Measurements from ENCODE around the gene CRACR2B.

The CRACR2B gene

DNA sequence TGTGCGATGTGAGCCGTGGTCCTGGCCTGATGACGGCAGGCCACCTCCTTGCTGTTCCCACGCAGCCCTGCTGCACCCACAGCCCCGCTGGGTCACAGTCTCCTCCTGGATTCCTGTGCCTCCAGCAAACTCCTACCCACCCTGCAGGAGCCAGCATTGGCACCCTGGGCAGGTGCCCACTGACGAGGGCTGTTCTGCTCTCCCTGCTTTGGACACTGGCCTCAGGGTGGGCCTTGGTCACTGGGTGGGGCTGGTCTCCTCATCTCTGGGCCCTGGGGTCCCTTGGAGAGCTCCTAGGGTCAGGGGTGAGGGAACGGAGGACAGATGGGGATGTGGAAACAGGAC lies 27.6 kb downstream of the CRACR2B start:
- in situ Hi-C loops (cut with MboI; ENCODE audit: low pct_unique_long_range_greater_than_20kb, low sequenced_read_pairs, unreplicated experiment): no loop called here
- no peak for DNase-seq (ENCODE audit: low spot score)
- TF ChIP-seq, protein P1, sequence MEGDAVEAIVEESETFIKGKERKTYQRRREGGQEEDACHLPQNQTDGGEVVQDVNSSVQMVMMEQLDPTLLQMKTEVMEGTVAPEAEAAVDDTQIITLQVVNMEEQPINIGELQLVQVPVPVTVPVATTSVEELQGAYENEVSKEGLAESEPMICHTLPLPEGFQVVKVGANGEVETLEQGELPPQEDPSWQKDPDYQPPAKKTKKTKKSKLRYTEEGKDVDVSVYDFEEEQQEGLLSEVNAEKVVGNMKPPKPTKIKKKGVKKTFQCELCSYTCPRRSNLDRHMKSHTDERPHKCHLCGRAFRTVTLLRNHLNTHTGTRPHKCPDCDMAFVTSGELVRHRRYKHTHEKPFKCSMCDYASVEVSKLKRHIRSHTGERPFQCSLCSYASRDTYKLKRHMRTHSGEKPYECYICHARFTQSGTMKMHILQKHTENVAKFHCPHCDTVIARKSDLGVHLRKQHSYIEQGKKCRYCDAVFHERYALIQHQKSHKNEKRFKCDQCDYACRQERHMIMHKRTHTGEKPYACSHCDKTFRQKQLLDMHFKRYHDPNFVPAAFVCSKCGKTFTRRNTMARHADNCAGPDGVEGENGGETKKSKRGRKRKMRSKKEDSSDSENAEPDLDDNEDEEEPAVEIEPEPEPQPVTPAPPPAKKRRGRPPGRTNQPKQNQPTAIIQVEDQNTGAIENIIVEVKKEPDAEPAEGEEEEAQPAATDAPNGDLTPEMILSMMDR (IDR thresholded peaks at IDR 0.05; ENCODE audit: extremely low read depth, insufficient read depth, missing control alignments): no peak

DNA sequence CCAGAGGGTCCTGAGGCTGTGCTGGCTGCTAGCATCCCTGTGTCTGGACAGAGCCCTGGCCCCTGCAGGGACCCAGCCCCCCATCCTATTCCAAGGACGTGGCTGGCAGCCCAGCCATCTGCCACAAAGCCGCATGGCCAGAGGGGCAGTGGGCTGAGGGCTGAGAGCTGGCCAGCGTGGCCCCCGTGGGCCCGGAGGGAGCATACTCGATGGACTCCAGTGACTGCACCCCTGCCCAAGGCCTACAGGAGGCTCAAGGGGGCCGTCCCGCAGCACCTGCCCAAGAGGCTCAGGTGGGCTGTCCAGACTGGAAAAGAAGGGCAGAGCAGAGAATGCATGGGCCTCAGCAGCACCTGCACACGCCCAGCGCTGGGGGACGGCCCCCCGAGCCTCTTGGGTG lies 28.1 kb downstream of the CRACR2B start:
- no peak for DNase-seq (ENCODE audit: low spot score)
- in situ Hi-C loops (cut with MboI; ENCODE audit: low pct_unique_long_range_greater_than_20kb, low sequenced_read_pairs, unreplicated experiment): no loop called here
- TF ChIP-seq, protein P1 (IDR thresholded peaks at IDR 0.05; ENCODE audit: extremely low read depth, insufficient read depth, missing control alignments): no peak

DNA sequence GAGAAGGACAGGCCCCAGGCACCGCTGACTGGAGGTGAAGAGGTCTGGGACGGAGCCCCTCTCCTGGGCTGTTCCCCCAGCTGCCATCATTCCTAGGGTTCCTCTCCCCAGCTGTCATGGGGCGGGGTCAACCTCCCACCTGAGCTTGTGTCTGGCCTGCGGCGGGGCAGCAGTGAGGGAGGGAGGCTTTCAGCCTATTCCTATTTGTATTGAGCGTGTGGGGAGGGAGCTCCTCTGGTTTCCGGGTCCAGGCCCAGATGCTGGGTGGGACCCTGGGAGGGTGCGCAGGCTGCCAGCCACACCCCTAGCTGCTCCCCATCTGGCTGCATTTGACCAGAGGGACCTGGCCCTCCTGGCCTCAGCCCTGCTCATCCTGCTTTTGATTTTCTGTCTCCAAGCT lies 28.7 kb downstream of the CRACR2B start:
- in situ Hi-C loops (cut with MboI; ENCODE audit: low pct_unique_long_range_greater_than_20kb, low sequenced_read_pairs, unreplicated experiment): no loop called here
- DNase-seq (ENCODE audit: low spot score): no peak
- TF ChIP-seq, protein P1 (IDR thresholded peaks at IDR 0.05; ENCODE audit: extremely low read depth, insufficient read depth, missing control alignments): no peak

DNA sequence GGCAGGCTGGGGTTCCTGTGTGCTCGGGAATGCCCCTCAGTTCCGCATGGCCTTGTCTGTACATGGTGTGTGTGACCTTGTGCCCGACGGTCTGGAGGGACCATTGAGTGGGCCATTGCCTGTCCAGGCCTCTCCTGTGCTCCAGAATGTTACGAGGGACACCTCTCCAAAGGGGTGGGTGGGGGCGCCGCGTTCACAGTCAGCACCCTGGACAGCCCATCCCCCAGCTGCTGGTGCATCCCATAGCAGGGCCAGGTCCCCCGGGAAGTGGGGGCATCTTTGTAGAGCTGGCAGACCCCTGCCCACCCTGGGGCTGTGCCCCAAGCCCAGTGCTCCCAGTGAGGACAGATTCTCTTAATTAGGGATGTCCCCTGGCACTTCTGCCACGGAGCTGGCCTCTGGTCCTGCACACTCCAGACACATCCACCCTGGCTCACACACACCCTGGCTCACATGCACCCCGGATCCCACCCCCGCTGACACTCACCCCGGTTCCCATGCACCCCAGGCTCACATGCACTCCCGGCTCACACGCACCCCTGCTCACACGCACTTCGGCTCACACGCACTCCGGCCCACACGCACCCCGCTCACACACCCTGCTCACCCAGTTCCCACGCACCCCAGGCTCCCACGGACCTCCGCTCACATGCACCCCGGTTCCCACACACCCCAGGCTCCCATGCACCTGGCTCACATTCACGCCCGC lies 30.5 kb downstream of the CRACR2B start:
- no peak for DNase-seq (ENCODE audit: low spot score)
- TF ChIP-seq, protein P1 (IDR thresholded peaks at IDR 0.05; ENCODE audit: extremely low read depth, insufficient read depth, missing control alignments): no peak
- in situ Hi-C loops (cut with MboI; ENCODE audit: low pct_unique_long_range_greater_than_20kb, low sequenced_read_pairs, unreplicated experiment): no loop called here

DNA sequence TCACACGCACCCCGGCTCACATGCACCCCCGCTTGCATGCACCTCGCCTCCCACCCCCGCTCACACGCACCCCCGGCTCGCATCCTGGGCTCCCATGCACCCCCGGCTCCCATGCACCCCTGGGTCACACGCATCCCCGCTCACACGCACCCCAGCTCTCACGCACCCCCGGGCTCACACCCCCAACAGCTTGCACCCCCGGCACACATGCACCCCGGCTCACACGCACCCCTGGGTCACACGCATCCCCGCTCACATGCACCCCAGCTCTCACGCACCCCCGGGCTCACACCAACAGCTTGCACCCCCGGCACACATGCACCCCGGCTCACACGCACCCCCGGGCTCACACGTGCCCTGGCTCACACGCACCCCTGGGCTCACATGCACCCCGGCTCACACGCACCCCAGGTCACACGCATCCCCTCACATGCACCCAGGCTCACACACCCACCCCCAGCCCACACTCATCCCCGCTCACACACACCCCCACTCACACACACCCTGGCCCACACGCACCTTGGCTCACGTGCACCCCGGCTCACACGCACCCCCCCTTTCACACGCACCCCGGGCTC lies 31.1 kb downstream of the CRACR2B start:
- TF ChIP-seq, protein P1 (IDR thresholded peaks at IDR 0.05; ENCODE audit: extremely low read depth, insufficient read depth, missing control alignments): no peak
- no peak for DNase-seq (ENCODE audit: low spot score)
- in situ Hi-C loops (cut with MboI; ENCODE audit: low pct_unique_long_range_greater_than_20kb, low sequenced_read_pairs, unreplicated experiment): no loop called here

DNA sequence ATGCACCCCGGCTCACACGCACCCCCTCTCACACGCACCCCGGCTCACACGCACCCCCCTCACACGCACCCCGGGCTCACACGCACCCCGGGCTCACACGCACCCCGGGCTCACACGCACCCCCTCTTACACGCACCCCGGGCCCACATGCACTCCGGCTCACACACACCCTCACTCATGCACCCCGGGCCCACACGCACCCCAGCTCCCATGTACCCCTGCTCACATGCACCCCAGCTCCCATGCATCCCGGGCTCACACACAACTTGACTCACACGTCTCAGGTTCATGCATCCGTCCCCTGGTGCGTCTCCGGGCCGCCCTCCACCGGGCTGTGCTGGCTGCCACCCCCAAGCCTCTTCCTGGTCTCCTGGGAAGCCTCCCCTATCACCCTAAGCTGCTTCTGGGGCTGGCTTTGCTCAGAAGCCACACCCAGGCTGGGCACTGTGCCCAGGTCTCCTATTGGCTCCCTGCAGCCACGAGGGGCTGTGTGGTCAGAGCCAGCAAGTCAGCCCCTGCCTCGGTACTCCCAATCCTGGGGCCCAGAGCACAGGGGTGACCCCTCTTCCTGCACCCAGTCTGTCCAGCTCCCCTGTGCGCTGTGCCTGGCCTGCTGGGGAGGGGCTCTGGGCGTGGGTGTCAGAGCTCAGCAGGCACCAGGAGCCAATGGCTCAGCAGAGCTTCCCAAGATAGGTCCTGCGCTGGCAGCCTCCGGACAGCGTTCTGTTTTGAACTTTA lies 31.8 kb downstream of the CRACR2B start:
- TF ChIP-seq, protein P1 (IDR thresholded peaks at IDR 0.05; ENCODE audit: extremely low read depth, insufficient read depth, missing control alignments): no peak
- in situ Hi-C loops (cut with MboI; ENCODE audit: low pct_unique_long_range_greater_than_20kb, low sequenced_read_pairs, unreplicated experiment): no loop called here
- DNase-seq (ENCODE audit: low spot score): no peak
